C4-2B (cell line): Measurements from ENCODE around the gene LCP2.

Source experiments
- CTCF ChIP-seq: fragments of 450-650 bp; conservative IDR thresholded peaks from 2 replicates; pipeline ENCODE4 v1.5.1; 2017; ENCODE audit warnings: mild to moderate bottlenecking
- ZFX ChIP-seq: fragments of 450-650 bp; IDR thresholded peaks from 2 replicates; pipeline ENCODE4 v1.6.1; 2017

GRCh38 chr5:170333161-170333910, 35.8 kb upstream of the LCP2 start:
- TF ChIP-seq CTCF (no peak), ZFX (no peak)
